BJ (cell line): ENCODE results near the gene RAD51D. TPM values are rescaled to one million over a fixed set of nuclear protein-coding genes. Genes with fewer than 3 reads are reported as not detected.

Experiments used
- CTCF ChIA-PET: fragments of 350-600 bp; formaldehyde crosslinking; extraction: SDS; loops from one replicate; lab custom pipeline; 2021; ENCODE audit warnings: antibody characterized with exemption, inconsistent platforms; lab: Yijun Ruan, JAX
- POLR2A ChIA-PET: fragments of 300-600 bp; sonication (Branson Sonifier 250); formaldehyde crosslinking; extraction: SDS; loops from one replicate; lab custom pipeline; 2021; ENCODE audit warnings: antibody characterized with exemption; lab: Charles Lee
- DNase-seq: peaks from one replicate; pipeline ENCODE4 v3.0.0-alpha.2; 2011; ENCODE audit warnings: low read depth
- H3K27me3 ChIP-seq: 2 replicates; pipeline ENCODE4 v1.6.0; 2011; ENCODE audit warnings: low read length; ENCODE audit not compliant: control insufficient read depth, insufficient read depth
- H3K36me3 ChIP-seq: 2 replicates; pipeline ENCODE4 v1.5.1; 2011; ENCODE audit warnings: low read length; ENCODE audit not compliant: control insufficient read depth, insufficient read depth
- H3K4me3 ChIP-seq: 2 replicates; pipeline ENCODE4 v1.5.1; 2011; ENCODE audit warnings: low read depth, mild to moderate bottlenecking, control low read depth, low read length
- CTCF ChIP-seq: IDR thresholded peaks from 2 replicates; pipeline ENCODE4 v1.5.1; 2011; ENCODE audit warnings: low read depth, mild to moderate bottlenecking, control low read depth, inconsistent platforms, low read length, moderate library complexity; ENCODE audit not compliant: insufficient read depth
- polyA plus RNA-seq: library from polyadenylated mRNA; depleted of rRNA; stranded (reverse); fragments of >200 nt; gene quantifications from 2 replicates; pipeline ENCODE4 v1.2.3, GENCODE V29; 2011

The RAD51D gene
- polyA plus RNA-seq, 1 experiment: 16.1 TPM

GRCh38 chr17:35068249-35068648, 51.4 kb downstream of the RAD51D start:
- no peak for DNase-seq
- CTCF ChIA-PET: interaction anchor here (1.0 to 2.7 kb wide), 3 partner anchors 12 to 21 kb away, joined by 3 to 9 read pairs (median 4); no protein-coding TSS in a partner anchor
- H3K36me3 ChIP-seq: no peaks in the 10 kb centered on the region; the same call in 1 of the 2 replicates
- H3K4me3 ChIP-seq: no peak overlapping the region
- H3K27me3 ChIP-seq: no peaks in the 10 kb centered on the region
- no peak for TF ChIP-seq CTCF
- POLR2A ChIA-PET: no interaction called here

GRCh38 chr17:35065880-35066279, 53.8 kb downstream of the RAD51D start:
- Histone ChIP-seq H3K27me3 (no peaks in the 10 kb centered on the region), H3K4me3 (no peak overlapping the region), H3K36me3 (no peaks in the 10 kb centered on the region)
- TF ChIP-seq CTCF: no peak
- POLR2A ChIA-PET: no interaction called here
- CTCF ChIA-PET: interaction anchor here (1.0 kb wide), 2 partner anchors 17 to 54 kb away, joined by 3 read pairs; no protein-coding TSS in a partner anchor
- DNase-seq: no peak

- Histone ChIP-seq H3K4me3 (no peak overlapping the region), H3K27me3 (no peaks in the 10 kb centered on the region), H3K36me3 (no peaks in the 10 kb centered on the region; the same call in 1 of the 2 replicates)
- CTCF ChIA-PET: interaction anchor here (0.6 to 1.3 kb wide), 4 partner anchors 10 to 56 kb away, joined by 3 read pairs; no protein-coding TSS in a partner anchor
- no peak for DNase-seq
- POLR2A ChIA-PET: no interaction called here
- no peak for TF ChIP-seq CTCF
Measured at GRCh38 chr17:35064516-35065215, 55.0 kb downstream of the RAD51D start.

GRCh38 chr17:35063514-35064223, 56.0 kb downstream of the RAD51D start, which contains the start of gene RFFL:
RFFL (minus strand) TSS chr17:35063707; CDS start chr17:35026553, 37,154 bp downstream.
- POLR2A ChIA-PET: interaction anchor here (0.6 kb wide), 1 partner anchor 52 kb away, joined by 3 read pairs; no protein-coding TSS in a partner anchor
- no peaks in the 10 kb centered on the region for H3K27me3 ChIP-seq
- CTCF ChIA-PET: interaction anchor here (0.7 to 1.3 kb wide), 4 partner anchors 10 to 19 kb away, joined by 3 to 4 read pairs (median 3); no protein-coding TSS in a partner anchor

More at GRCh38 chr17:35063514-35064223, 56.0 kb downstream of the RAD51D start, which contains the start of gene RFFL:
- no peak within 1 kb of the TSS for H3K4me3 ChIP-seq
- H3K36me3 ChIP-seq: no peaks in the 10 kb centered on the region; the same call in 1 of the 2 replicates
- TF ChIP-seq CTCF: 0 out of 2 replicates have a peak, but pooled peaks have one; percentile 16
- peak; percentile 92 for DNase-seq
